Omental fat pad (tissue), 4 donors: ENCODE data around the gene INMT. TPM values are rescaled to one million over a fixed set of nuclear protein-coding genes. Genes with fewer than 3 reads are reported as not detected.

Experiments
- ATAC-seq: fragments of 150-250 bp; one replicate; pipeline ENCODE4 v1.9.1; 2016; ENCODE audit warnings: mild to moderate bottlenecking, moderate library complexity; ENCODE audit not compliant: low FRiP score
- DNase-seq: peaks from one replicate; pipeline ENCODE4 v3.0.0-alpha.2; 2019; ENCODE audit warnings: low spot score
- CTCF ChIP-seq, 3 donors: fragments of 450-650 bp; IDR thresholded peaks; one replicate each; pipeline ENCODE4 v1.5.1; 2016 to 2017; ENCODE audit warnings: antibody characterized with exemption in 3 of 3, mild to moderate bottlenecking in 3 of 3, moderate library complexity in 2 of 3
- total RNA-seq, 4 donors: library from RNA; depleted of rRNA; stranded (reverse); fragments of >200 nt; gene quantifications; one replicate each; pipeline ENCODE4 v1.1.0, GENCODE V29; 2016

Gene INMT
- total RNA-seq, 4 donors from 2014 or later, result 156 to 545 (median 222) TPM

GRCh38 chr7:30727061-30727945 is 24.6 kb upstream of the INMT start:
- no peak for TF ChIP-seq CTCF (IDR thresholded peaks at IDR 0.05)
- ATAC-seq (no peak), DNase-seq (no peak)

GRCh38 chr7:30728591-30729100 is 23.3 kb upstream of the INMT start:
- ATAC-seq (no peak), DNase-seq (no peak)
- no peak for TF ChIP-seq CTCF (IDR thresholded peaks at IDR 0.05)

- ATAC-seq, result peak; percentile 16
- no peak for TF ChIP-seq CTCF (IDR thresholded peaks at IDR 0.05)
- DNase-seq, result no peak
Observed at GRCh38 chr7:30729642-30730041, 22.3 kb upstream of the INMT start.

- no peak for DNase-seq
- no peak for ATAC-seq
- TF ChIP-seq CTCF (IDR thresholded peaks at IDR 0.05), result no peak
Observed at GRCh38 chr7:30730097-30730496, 21.8 kb upstream of the INMT start.

GRCh38 chr7:30730996-30731395 is 20.9 kb upstream of the INMT start:
- no peak for ATAC-seq
- no peak for TF ChIP-seq CTCF (IDR thresholded peaks at IDR 0.05)
- no peak for DNase-seq

GRCh38 chr7:30731581-30731980 is 20.4 kb upstream of the INMT start:
- TF ChIP-seq CTCF (IDR thresholded peaks at IDR 0.05), result no peak
- DNase-seq (no peak), ATAC-seq (no peak)

GRCh38 chr7:30732606-30733005 is 19.3 kb upstream of the INMT start:
- no peak for TF ChIP-seq CTCF (IDR thresholded peaks at IDR 0.05)
- ATAC-seq, result no peak
- no peak for DNase-seq
